Epithelial cell of esophagus (primary cell): ENCODE measurements around the gene LRRC32.
A peak's percentile ranks its signal among the peaks of the same experiment; 100 is the strongest.

Experiments used
- DNase-seq: peaks from one replicate; pipeline ENCODE4 v3.0.0; 2010; ENCODE audit warnings: low read depth
- H3K4me3 ChIP-seq: 2 replicates; pipeline ENCODE4 v1.5.1; 2011; ENCODE audit warnings: mild to moderate bottlenecking, low read length, control low read depth
- CTCF ChIP-seq: IDR thresholded peaks from 2 replicates; pipeline ENCODE4 v1.5.1; 2011; ENCODE audit warnings: low read depth, mild to moderate bottlenecking, low read length, control low read depth, inconsistent platforms; ENCODE audit not compliant: insufficient read depth; ENCODE audit errors: missing control alignments

The LRRC32 gene

GRCh38 chr11:76714493-76714892, 43.9 kb upstream of the LRRC32 start:
- DNase-seq = no peak
- TF ChIP-seq CTCF = no peak

GRCh38 chr11:76713499-76713898, 43.0 kb upstream of the LRRC32 start:
- no peak for DNase-seq
- H3K4me3 ChIP-seq = no peak overlapping the region
- no peak for TF ChIP-seq CTCF

More at GRCh38 chr11:76714493-76714892, 43.9 kb upstream of the LRRC32 start:
- no peak overlapping the region for H3K4me3 ChIP-seq

GRCh38 chr11:76712125-76712524, 41.6 kb upstream of the LRRC32 start:
- no peak for TF ChIP-seq CTCF
- DNase-seq = no peak
- H3K4me3 ChIP-seq = no peak overlapping the region

GRCh38 chr11:76709756-76710155, 39.2 kb upstream of the LRRC32 start:
- TF ChIP-seq CTCF = no peak
- H3K4me3 ChIP-seq = no peak overlapping the region

GRCh38 chr11:76708972-76709660, 38.6 kb upstream of the LRRC32 start:
- TF ChIP-seq CTCF = no peak
- DNase-seq = no peak
- H3K4me3 ChIP-seq = no peak overlapping the region

More at GRCh38 chr11:76709756-76710155, 39.2 kb upstream of the LRRC32 start:
- DNase-seq = no peak

- no peak for DNase-seq
- H3K4me3 ChIP-seq = no peak overlapping the region
- TF ChIP-seq CTCF = no peak
Measured at GRCh38 chr11:76707293-76707825, 36.8 kb upstream of the LRRC32 start.

- no peak for TF ChIP-seq CTCF
- DNase-seq = peak; percentile 49
Measured at GRCh38 chr11:76706667-76707066, 36.1 kb upstream of the LRRC32 start.

More at GRCh38 chr11:76706667-76707066, 36.1 kb upstream of the LRRC32 start:
- H3K4me3 ChIP-seq = no peak overlapping the region
